Neural cell (in vitro differentiated cells): ENCODE measurements around the gene MALAT1. TPM values are rescaled to one million over a fixed set of nuclear protein-coding genes. Genes with fewer than 3 reads are reported as not detected.

Experiments
- H2AFZ ChIP-seq: fragments of 200-600, 300-800 bp; sonication (generic), shearing (Covaris generic); 2 replicates; pipeline ENCODE4 v1.6.0; 2014; ENCODE audit warnings: low read depth, mild to moderate bottlenecking, antibody characterized with exemption, low read length, moderate library complexity
- H3F3A ChIP-seq: fragments of 200-600 bp; shearing (Covaris generic); 2 replicates; pipeline ENCODE4 v1.6.1; 2016; ENCODE audit warnings: mild to moderate bottlenecking, moderate library complexity, mixed read lengths, antibody characterized with exemption, low read length; ENCODE audit not compliant: insufficient read depth, poor library complexity, severe bottlenecking
- H3K27ac ChIP-seq: fragments of 200-600, 300-800 bp; sonication (generic), shearing (Covaris generic); 2 replicates; pipeline ENCODE4 v1.5.1; 2014; ENCODE audit warnings: mild to moderate bottlenecking, low read length, moderate library complexity
- H3K27me3 ChIP-seq: fragments of 300-800, 200-600 bp; sonication (generic), shearing (Covaris generic); 2 replicates; pipeline ENCODE4 v1.6.0; 2014; ENCODE audit warnings: mild to moderate bottlenecking, low read depth, low read length, moderate library complexity; ENCODE audit not compliant: insufficient read depth
- H3K36me3 ChIP-seq: fragments of 300-800, 200-600 bp; sonication (generic), shearing (Covaris generic); 2 replicates; pipeline ENCODE4 v1.5.1; 2014; ENCODE audit warnings: mild to moderate bottlenecking, antibody characterized with exemption, low read length, moderate library complexity; ENCODE audit not compliant: insufficient read depth
- H3K4me2 ChIP-seq: fragments of 300-800, 200-600 bp; sonication (generic), shearing (Covaris generic); 2 replicates; pipeline ENCODE4 v1.6.0; 2014; ENCODE audit warnings: mild to moderate bottlenecking, low read length
- H3K4me3 ChIP-seq: fragments of 300-800, 200-600 bp; sonication (generic), shearing (Covaris generic); 2 replicates; pipeline ENCODE4 v1.5.1; 2014; ENCODE audit warnings: mild to moderate bottlenecking, low read length, moderate library complexity
- H3K79me2 ChIP-seq: fragments of 200-600 bp; shearing (Covaris generic); replicated peaks from 2 replicates; pipeline ENCODE4 v1.6.0; 2014; ENCODE audit warnings: mild to moderate bottlenecking, low read length, moderate library complexity; ENCODE audit not compliant: insufficient read depth
- H3K9ac ChIP-seq: fragments of 300-800, 200-600 bp; sonication (generic), shearing (Covaris generic); 2 replicates; pipeline ENCODE4 v1.6.1; 2016; ENCODE audit warnings: mild to moderate bottlenecking, low read length, mixed read lengths
- H3K9me2 ChIP-seq: fragments of 200-600 bp; shearing (Covaris generic); 2 replicates; pipeline ENCODE4 v1.6.1; 2016; ENCODE audit warnings: mild to moderate bottlenecking, low read length, mixed read lengths; ENCODE audit not compliant: insufficient read depth
- H3K9me3 ChIP-seq: fragments of 200-600, 300-800 bp; sonication (generic), shearing (Covaris generic); 2 replicates; pipeline ENCODE4 v1.6.1; 2016; ENCODE audit warnings: mild to moderate bottlenecking, mixed run types, low read length, moderate library complexity, mixed read lengths
- H4K20me1 ChIP-seq: fragments of 200-600 bp; shearing (Covaris generic); 2 replicates; pipeline ENCODE4 v1.6.1; 2016; ENCODE audit warnings: mild to moderate bottlenecking, mixed run types; ENCODE audit not compliant: insufficient read depth
- EP300 ChIP-seq: fragments of 450-650 bp; conservative IDR thresholded peaks from 2 replicates; pipeline ENCODE4 v1.6.1; 2014; ENCODE audit warnings: antibody characterized with exemption, mild to moderate bottlenecking, moderate library complexity; ENCODE audit not compliant: poor library complexity, severe bottlenecking
- EZH2 ChIP-seq: fragments of 200-600, 300-800 bp; shearing (Covaris generic), sonication (generic); IDR thresholded peaks from 2 replicates; pipeline ENCODE4 v1.6.1; 2014; ENCODE audit warnings: antibody characterized with exemption, low read length, borderline replicate concordance, mild to moderate bottlenecking; ENCODE audit not compliant: insufficient read depth, poor library complexity, severe bottlenecking
- MXI1 ChIP-seq: fragments of 450-650 bp; conservative IDR thresholded peaks from 2 replicates; pipeline ENCODE4 v1.6.1; 2014; ENCODE audit warnings: antibody characterized with exemption, mild to moderate bottlenecking; ENCODE audit not compliant: poor library complexity, severe bottlenecking
- POLR2AphosphoS5 ChIP-seq: IDR thresholded peaks from 2 replicates; pipeline ENCODE4 v1.6.1; 2012
- RAD21 ChIP-seq: fragments of 450-650 bp; conservative IDR thresholded peaks from 2 replicates; pipeline ENCODE4 v1.6.1; 2014; ENCODE audit warnings: antibody characterized with exemption, mild to moderate bottlenecking, moderate library complexity
- SMC3 ChIP-seq: fragments of 450-650 bp; conservative IDR thresholded peaks from 2 replicates; pipeline ENCODE4 v1.6.1; 2014; ENCODE audit warnings: antibody characterized with exemption, mild to moderate bottlenecking, moderate library complexity; ENCODE audit not compliant: poor library complexity
- TAF1 ChIP-seq: IDR thresholded peaks from 2 replicates; pipeline ENCODE4 v1.6.1; 2012; ENCODE audit warnings: low read depth
- polyA plus RNA-seq: library from polyadenylated mRNA; depleted of rRNA; stranded (reverse); fragments of >200 nt; gene quantifications from 2 replicates; pipeline ENCODE4 v1.2.3, GENCODE V29; 2014
- TF ChIP-seq, protein P1 (sequence below): fragments of 450-650 bp; IDR thresholded peaks from 2 replicates; pipeline ENCODE4 v1.5.1; 2014; ENCODE audit warnings: antibody characterized with exemption, mild to moderate bottlenecking, moderate library complexity; ENCODE audit not compliant: poor library complexity, severe bottlenecking
- TF ChIP-seq, protein P2 (sequence below): IDR thresholded peaks from 2 replicates; pipeline ENCODE4 v1.6.1; 2012; ENCODE audit warnings: borderline replicate concordance

The MALAT1 gene
- polyA plus RNA-seq, 1 donor from 2014 or later: 1,383 TPM

DNA sequence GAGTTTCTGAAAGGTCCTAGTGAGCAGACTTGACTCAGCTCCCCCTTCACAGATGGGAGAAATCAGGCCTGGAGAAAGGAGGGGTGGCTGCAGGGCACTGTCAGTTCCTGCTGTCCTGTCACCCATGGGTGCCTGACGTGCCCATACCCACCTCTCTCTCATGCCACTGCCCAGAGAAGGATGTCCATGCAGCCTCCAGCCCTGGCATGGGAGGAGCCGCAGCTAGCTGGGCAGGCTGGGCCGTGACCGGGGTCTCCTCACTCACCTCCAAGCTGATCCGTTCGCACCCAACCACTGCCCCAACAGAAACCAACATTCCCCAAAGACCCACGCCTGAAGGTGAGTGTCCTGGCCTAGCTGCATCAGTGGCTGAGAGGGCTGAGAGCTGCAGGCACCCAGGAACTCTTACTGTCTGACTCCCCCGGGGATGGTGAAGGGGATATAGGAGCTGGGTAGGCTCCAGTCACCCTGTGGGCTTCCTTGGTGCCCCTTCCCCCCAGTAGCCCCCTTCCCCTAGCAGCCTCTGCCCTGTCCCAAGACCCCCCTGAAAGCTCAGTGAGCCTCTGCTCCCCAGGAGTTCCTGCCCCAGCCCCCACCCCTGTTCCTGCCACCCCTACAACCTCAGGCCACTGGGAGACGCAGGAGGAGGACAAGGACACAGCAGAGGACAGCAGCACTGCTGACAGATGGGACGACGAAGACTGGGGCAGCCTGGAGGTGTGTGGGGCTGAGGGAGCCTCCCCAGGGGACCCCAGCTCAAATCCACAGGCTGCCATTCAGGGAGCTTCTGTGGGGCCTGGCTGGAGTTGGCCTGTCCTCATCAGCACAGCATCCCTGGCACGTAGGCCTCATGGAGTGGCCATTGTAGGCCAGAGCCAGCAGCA is 37.8 kb downstream of the MALAT1 start:
- no peak overlapping the region for H2AFZ ChIP-seq
- H3K79me2 ChIP-seq: no peaks in the 10 kb centered on the region
- peaks cover 6% of the 10 kb centered on the region for H4K20me1 ChIP-seq
- no peak overlapping the region for H3K4me2 ChIP-seq
- no peak overlapping the region for H3K9ac ChIP-seq
- H3K4me3 ChIP-seq: no peak overlapping the region
- no peaks in the 10 kb centered on the region for H3K9me2 ChIP-seq
- H3K9me3 ChIP-seq: no peaks in the 10 kb centered on the region
- no peak overlapping the region for H3K27ac ChIP-seq
- H3K36me3 ChIP-seq: no peaks in the 10 kb centered on the region
- H3K27me3 ChIP-seq: peaks cover 40% of the 10 kb centered on the region
- no peaks in the 10 kb centered on the region for H3F3A ChIP-seq
- TF ChIP-seq MXI1 (no peak), SMC3 (no peak), RAD21 (no peak), TAF1 (no peak), POLR2AphosphoS5 (no peak), EP300 (no peak), EZH2 (no peak)
- TF ChIP-seq, protein P1, sequence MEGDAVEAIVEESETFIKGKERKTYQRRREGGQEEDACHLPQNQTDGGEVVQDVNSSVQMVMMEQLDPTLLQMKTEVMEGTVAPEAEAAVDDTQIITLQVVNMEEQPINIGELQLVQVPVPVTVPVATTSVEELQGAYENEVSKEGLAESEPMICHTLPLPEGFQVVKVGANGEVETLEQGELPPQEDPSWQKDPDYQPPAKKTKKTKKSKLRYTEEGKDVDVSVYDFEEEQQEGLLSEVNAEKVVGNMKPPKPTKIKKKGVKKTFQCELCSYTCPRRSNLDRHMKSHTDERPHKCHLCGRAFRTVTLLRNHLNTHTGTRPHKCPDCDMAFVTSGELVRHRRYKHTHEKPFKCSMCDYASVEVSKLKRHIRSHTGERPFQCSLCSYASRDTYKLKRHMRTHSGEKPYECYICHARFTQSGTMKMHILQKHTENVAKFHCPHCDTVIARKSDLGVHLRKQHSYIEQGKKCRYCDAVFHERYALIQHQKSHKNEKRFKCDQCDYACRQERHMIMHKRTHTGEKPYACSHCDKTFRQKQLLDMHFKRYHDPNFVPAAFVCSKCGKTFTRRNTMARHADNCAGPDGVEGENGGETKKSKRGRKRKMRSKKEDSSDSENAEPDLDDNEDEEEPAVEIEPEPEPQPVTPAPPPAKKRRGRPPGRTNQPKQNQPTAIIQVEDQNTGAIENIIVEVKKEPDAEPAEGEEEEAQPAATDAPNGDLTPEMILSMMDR: no peak
- TF ChIP-seq, protein P2, sequence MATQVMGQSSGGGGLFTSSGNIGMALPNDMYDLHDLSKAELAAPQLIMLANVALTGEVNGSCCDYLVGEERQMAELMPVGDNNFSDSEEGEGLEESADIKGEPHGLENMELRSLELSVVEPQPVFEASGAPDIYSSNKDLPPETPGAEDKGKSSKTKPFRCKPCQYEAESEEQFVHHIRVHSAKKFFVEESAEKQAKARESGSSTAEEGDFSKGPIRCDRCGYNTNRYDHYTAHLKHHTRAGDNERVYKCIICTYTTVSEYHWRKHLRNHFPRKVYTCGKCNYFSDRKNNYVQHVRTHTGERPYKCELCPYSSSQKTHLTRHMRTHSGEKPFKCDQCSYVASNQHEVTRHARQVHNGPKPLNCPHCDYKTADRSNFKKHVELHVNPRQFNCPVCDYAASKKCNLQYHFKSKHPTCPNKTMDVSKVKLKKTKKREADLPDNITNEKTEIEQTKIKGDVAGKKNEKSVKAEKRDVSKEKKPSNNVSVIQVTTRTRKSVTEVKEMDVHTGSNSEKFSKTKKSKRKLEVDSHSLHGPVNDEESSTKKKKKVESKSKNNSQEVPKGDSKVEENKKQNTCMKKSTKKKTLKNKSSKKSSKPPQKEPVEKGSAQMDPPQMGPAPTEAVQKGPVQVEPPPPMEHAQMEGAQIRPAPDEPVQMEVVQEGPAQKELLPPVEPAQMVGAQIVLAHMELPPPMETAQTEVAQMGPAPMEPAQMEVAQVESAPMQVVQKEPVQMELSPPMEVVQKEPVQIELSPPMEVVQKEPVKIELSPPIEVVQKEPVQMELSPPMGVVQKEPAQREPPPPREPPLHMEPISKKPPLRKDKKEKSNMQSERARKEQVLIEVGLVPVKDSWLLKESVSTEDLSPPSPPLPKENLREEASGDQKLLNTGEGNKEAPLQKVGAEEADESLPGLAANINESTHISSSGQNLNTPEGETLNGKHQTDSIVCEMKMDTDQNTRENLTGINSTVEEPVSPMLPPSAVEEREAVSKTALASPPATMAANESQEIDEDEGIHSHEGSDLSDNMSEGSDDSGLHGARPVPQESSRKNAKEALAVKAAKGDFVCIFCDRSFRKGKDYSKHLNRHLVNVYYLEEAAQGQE: no peak

DNA sequence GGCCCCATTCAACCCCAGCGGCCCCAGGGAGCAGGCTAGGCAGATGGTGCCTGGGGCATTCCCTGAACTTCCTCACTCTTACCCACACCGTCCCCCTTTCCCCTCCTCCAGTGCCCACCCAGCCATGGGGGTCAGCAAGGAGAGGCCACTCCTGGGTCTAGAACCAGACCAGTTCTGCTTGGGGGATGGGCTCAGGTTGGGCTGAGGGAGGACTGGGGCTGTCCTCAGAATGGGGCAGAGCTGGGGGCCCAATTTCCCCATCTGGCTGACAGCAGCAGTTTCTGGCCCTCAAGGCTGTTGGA is 38.4 kb downstream of the MALAT1 start:
- peaks cover 45% of the 10 kb centered on the region for H3K27me3 ChIP-seq
- no peak overlapping the region for H3K4me2 ChIP-seq
- H3K36me3 ChIP-seq: no peaks in the 10 kb centered on the region
- no peak overlapping the region for H2AFZ ChIP-seq
- peaks cover 6% of the 10 kb centered on the region for H4K20me1 ChIP-seq
- no peaks in the 10 kb centered on the region for H3K79me2 ChIP-seq
- H3K9me3 ChIP-seq: no peaks in the 10 kb centered on the region
- H3F3A ChIP-seq: no peaks in the 10 kb centered on the region
- TF ChIP-seq TAF1 (no peak), SMC3 (no peak), EZH2 (no peak), EP300 (no peak), MXI1 (no peak), POLR2AphosphoS5 (no peak), RAD21 (no peak)
- TF ChIP-seq, protein P2: no peak
- TF ChIP-seq, protein P1: no peak
- no peaks in the 10 kb centered on the region for H3K9me2 ChIP-seq
- H3K9ac ChIP-seq: no peak overlapping the region
- no peak overlapping the region for H3K4me3 ChIP-seq
- H3K27ac ChIP-seq: no peak overlapping the region
